GM19438 (cell line): ENCODE results near the gene PEX11A.
A peak's percentile ranks its signal among the peaks of the same experiment; 100 is the strongest.
"Not testable (repeated sequence)": the region's sequence is repeated elsewhere in the genome, so short reads cannot be mapped to it uniquely, and the experiment has no call there.

Source experiments
- ATAC-seq: cut with Tn5 transposase; IDR thresholded peaks from one replicate; pipeline ENCODE4 v1.9.1; 2021; ENCODE audit warnings: low read depth; ENCODE audit not compliant: unreplicated experiment

The PEX11A gene, protein sequence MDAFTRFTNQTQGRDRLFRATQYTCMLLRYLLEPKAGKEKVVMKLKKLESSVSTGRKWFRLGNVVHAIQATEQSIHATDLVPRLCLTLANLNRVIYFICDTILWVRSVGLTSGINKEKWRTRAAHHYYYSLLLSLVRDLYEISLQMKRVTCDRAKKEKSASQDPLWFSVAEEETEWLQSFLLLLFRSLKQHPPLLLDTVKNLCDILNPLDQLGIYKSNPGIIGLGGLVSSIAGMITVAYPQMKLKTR

GRCh38 chr15:89690276-89691218 is at the start of gene PEX11A, which contains the start of gene WDR93:
TSS of gene PEX11A (minus strand) at chr15:89690754. CDS start at chr15:89690632, 122 bp downstream.
TSS of gene WDR93 (plus strand) at chr15:89690811. CDS start at chr15:89701747, 10,936 bp downstream.
- peak; percentile 93 for ATAC-seq

- no peak for ATAC-seq
Measured at GRCh38 chr15:89740137-89740536, 49.6 kb upstream of the PEX11A start.

- ATAC-seq: no peak
Measured at GRCh38 chr15:89735773-89736172, 45.2 kb upstream of the PEX11A start.

- no peak for ATAC-seq
Measured at GRCh38 chr15:89732451-89733172, 42.1 kb upstream of the PEX11A start.

GRCh38 chr15:89731275-89731674 is 40.7 kb upstream of the PEX11A start:
- no peak for ATAC-seq

GRCh38 chr15:89728254-89728653 is 37.7 kb upstream of the PEX11A start:
- no peak for ATAC-seq

DNA sequence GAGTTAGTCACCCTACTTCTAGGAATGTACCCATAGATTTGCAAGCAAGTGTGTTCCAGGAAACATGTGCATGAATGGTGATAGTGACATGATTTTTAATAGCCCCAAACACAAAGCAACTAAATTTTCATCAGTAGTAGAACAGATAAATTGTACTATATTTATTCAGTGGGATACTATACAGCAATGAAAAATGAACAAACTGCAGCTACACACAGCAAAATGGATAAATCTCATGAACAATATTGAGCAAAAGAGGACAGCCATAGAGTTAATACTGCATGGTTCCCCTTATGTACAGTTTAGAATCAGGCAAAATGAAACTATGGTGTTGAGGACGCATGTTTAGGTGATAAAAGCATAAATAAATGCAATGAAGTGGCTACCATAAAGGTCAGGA is 34.5 kb upstream of the PEX11A start:
- no peak for ATAC-seq

DNA sequence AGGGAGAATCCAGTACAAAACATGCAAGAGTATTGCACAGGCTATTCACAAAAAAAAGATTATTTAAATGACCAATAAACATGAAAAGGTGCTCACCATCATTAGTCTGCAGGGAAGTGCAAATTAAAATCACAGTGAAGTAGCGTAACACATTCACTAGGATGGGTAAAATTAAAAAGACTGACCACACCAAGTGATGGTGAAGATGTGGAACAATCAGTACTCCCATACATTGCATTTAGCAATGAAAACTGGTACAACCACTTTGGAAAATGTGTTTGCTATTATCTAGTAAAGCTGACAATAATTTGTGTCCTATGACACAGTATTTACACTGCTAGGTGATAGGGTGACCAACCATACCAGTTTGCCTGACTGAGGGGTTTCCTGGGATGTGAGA is 34.1 kb upstream of the PEX11A start:
- ATAC-seq: no peak

GRCh38 chr15:89723031-89723430 is 32.5 kb upstream of the PEX11A start:
- ATAC-seq: no peak

DNA sequence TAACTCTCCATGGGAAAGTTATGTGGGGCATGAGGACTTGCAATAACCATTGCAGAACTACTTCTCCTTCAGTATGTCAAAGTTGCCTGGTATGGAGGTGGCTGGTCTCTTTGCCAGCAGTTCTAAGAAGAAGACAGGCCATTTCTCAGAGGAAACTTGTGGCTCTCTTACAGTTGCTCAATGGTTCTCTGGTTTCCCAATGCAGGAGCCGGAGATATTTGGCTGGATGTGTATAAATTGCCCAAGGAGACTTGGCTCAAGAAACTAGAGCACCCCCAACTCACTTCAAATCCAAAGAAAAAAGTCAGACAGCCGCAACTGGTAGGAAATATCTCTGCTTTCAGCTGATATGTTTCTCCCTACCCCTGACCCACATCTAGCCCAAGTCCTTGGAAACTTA is 24.2 kb upstream of the PEX11A start:
- no peak for ATAC-seq

- ATAC-seq: no peak
Measured at GRCh38 chr15:89707577-89707976, 17.0 kb upstream of the PEX11A start.

DNA sequence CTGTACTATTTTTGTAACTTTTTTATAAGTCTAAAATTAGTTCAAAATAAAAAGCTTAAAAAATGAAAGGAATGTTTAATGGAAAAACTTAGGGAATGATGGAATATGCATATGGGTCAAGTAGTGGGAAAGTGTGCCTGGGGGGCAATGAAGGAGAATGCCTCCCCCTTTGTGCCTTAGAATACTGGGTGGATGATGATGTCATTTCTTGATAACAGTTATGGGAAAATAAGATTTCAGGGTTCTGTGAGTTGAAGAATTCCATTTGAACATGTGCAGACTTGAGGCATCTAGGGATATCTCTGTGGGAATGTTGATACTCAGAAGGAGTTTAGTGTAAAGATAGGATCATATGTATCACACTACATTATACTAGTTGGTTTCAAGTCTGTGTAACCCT is 13.9 kb upstream of the PEX11A start:
- no peak for ATAC-seq

DNA sequence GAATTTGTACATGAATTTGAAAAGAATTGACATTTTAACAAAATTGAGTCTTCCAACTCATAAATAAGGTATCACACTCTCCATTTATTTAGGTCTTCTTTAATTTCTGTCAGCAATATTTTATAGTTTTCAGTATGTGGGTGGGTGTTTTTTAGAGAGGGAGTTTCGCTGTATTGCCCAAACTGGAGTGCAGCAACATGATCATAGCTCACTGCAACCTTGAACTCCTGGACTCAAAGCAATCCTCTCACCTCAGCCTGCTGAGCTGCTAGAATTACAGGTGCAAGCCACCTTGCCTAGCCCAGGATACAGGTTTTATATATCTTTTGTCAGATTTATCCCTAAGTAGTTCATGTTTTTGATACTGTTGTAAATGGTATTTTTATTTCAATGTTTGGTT is 4.6 kb upstream of the PEX11A start:
- ATAC-seq: no peak

GRCh38 chr15:89693696-89694095 is 3.1 kb upstream of the PEX11A start:
- no peak for ATAC-seq

DNA sequence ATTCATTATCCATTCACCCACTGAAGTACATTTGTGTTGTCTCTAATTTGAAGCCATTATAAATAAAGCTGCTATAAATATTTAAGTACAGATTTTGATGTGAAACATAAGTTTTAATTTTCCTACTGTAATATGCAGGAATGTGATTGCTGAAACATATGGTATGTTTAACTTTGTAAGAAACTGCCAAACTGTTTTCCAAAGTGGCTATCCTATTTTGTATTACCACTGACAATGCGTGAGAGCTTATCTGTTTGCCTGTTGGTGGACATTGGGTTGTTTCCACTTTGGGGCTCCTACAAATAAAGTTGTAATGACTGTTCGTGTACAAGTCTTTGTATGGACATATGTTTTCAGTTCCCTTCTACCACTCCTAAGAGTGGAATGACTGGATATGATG is 2.5 kb upstream of the PEX11A start:
- ATAC-seq: no peak

DNA sequence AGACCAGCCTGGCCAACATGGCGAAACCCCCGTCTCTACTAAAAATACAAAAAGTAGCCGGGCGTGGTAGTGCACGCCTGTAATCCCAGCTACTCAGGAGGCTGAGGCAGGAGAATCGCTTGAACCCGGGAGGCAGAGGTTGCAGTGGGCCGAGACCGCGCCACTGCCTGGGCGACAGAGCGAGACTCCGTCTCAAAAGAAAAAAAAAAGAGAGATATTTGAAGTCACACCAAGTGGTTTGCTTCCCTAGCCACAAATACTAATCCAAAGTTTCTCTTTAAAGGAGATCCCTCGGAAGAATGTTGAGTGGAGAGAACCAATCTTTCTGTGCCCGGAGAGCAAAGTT is 651 bp downstream of the PEX11A start:
- not testable (repeated sequence) for ATAC-seq

GRCh38 chr15:89686522-89686921 is 4.0 kb downstream of the PEX11A start:
- ATAC-seq: no peak

GRCh38 chr15:89685995-89686394 is 4.6 kb downstream of the PEX11A start:
- ATAC-seq: no peak

DNA sequence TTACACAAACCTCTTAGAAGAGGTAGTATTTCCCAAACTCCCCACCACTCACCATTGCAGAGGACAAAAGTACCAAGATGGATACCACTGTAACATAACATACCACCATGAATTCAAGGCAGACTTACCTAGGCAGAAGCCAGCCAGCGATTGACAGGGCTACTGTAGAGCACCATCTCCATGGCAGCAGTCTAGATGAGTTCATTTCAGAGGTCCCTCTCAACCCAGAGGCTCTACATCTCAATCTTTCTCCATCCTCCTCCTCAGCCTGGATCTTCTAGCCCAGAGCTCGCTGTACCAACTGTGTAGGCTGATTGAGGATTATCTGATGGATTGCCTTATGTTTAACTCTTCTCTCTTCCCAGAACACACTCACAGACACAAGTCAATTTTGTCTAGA is 9.4 kb downstream of the PEX11A start:
- no peak for ATAC-seq

DNA sequence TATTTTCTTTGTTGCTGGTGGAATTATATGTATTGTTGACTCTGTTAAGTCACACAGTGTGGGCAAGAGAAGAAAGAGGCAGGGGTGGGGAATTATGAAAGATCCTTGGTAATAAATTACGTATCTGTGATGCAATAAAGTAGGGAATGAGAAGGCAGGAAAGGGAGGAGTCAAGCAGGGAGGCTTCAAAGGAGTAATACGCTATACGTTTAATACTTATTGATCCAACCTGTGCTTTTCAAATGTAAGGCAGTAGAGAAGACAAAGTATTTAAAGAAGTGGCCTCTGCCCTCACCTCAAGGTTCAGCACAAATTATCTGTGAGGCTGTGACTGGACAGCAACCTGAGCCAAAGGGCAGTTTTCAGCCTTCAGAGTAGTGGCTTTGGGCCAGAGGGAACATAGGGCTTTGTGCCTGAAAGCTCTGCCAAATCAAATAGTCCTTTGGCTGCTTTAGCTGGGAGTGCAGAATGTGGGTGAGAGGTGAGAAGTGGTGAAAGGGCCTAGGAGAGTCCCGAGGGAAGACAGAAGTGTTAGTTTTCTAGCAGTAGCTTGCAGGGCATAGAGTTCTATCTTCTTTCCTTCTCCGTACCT is 10.2 kb downstream of the PEX11A start:
- no peak for ATAC-seq

DNA sequence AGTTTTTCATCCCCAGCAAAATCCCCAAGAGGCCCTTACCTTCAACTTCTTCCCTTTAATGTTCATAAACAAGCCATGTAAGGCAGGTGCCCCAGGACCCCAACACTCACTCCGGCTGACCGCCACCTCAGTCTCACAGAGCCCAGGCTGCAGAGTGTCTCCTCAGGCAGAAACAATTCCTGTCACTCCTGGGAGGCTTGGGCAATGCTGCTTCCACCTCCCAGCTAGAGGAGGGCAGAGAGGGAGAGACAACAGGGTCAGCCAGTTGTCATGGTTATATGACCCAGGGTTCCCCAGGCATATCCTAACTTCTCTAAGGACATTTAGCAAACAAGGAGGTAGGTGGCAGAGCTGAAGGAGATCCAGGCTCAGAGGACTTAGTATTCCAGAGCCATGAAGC is 11.3 kb downstream of the PEX11A start, which contains the start of gene PLIN1:
PLIN1 (minus strand) TSS at position 156 of the 400 bp plus-strand sequence. CDS start 1,878 bp downstream, outside the sequence.
- no peak for ATAC-seq
